Subcutaneous adipose tissue (tissue), 4 donors: ENCODE results near the gene CNTN1. TPM values are rescaled to one million over a fixed set of nuclear protein-coding genes. Genes with fewer than 3 reads are reported as not detected.

Experiments used
- total RNA-seq, 4 donors: library from RNA; depleted of rRNA; stranded (reverse); fragments of >200 nt; gene quantifications; one replicate each; pipeline ENCODE4 v1.1.0, GENCODE V29; 2016
- TF ChIP-seq, protein P1 (sequence below): fragments of 450-650 bp; IDR thresholded peaks from one replicate; pipeline ENCODE4 v1.5.1; 2016; ENCODE audit warnings: low read depth, mild to moderate bottlenecking, control low read depth, antibody characterized with exemption, moderate library complexity

CNTN1 gene
- total RNA-seq, 4 donors from 2014 or later = 0.57 to 2.2 (median 1.0) TPM

GRCh38 chr12:40889329-40889728 is 197.1 kb downstream of the CNTN1 start:
- TF ChIP-seq, protein P1, sequence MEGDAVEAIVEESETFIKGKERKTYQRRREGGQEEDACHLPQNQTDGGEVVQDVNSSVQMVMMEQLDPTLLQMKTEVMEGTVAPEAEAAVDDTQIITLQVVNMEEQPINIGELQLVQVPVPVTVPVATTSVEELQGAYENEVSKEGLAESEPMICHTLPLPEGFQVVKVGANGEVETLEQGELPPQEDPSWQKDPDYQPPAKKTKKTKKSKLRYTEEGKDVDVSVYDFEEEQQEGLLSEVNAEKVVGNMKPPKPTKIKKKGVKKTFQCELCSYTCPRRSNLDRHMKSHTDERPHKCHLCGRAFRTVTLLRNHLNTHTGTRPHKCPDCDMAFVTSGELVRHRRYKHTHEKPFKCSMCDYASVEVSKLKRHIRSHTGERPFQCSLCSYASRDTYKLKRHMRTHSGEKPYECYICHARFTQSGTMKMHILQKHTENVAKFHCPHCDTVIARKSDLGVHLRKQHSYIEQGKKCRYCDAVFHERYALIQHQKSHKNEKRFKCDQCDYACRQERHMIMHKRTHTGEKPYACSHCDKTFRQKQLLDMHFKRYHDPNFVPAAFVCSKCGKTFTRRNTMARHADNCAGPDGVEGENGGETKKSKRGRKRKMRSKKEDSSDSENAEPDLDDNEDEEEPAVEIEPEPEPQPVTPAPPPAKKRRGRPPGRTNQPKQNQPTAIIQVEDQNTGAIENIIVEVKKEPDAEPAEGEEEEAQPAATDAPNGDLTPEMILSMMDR = no peak

DNA sequence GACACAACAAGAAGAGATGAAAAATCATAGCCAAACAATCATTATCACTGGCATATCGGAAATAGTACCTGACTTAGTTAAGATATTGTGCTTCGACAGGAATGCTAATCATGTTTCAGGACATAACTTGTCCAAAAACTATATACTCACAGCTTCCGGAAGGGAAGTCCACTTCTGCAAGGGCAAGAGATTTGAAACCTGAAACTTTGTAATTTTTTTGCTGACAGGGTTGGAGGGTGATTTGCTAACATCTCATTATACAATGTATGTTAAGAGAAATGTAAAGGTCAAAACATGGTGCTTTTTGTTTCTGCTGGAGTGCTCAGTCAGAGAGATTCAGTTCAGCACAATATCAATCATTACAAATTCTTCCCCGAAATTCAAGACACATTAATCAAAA is 200.3 kb downstream of the CNTN1 start:
- TF ChIP-seq, protein P1 = no peak

DNA sequence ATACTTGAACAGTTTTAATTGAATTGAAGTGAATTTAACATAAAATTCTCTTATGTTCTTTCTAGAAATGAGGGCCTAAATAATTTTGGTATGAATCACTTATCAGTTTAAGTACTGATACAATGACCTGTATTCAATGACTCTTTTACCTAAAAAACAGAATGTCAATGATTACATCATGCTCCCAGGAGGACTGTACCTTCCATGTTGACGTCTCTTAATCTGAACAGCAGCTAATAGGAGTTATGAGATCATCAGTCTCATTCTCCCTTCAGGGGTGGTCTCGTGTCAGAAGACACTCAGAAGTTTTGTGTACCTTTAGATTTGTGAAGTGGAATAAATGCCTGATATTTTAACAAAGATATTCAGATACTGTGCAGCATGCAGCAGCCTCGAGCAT is 206.3 kb downstream of the CNTN1 start:
- TF ChIP-seq, protein P1 = no peak

- TF ChIP-seq, protein P1 = no peak
Observed at GRCh38 chr12:40903040-40903439, 210.8 kb downstream of the CNTN1 start.

- TF ChIP-seq, protein P1 = no peak
Observed at GRCh38 chr12:40907115-40907527, 214.9 kb downstream of the CNTN1 start.

- TF ChIP-seq, protein P1 = no peak
Observed at GRCh38 chr12:40911676-40912075, 219.4 kb downstream of the CNTN1 start.

GRCh38 chr12:40915172-40915571 is 222.9 kb downstream of the CNTN1 start:
- TF ChIP-seq, protein P1 = no peak
